Right cardiac atrium (tissue), 5 donors: ENCODE data around the gene KRTAP2-1. TPM values are rescaled to one million over a fixed set of nuclear protein-coding genes. Genes with fewer than 3 reads are reported as not detected.

Source experiments
- polyA plus RNA-seq: library from polyadenylated mRNA; stranded (reverse); fragments of 200-250 nt; gene quantifications from one replicate; pipeline ENCODE4 v1.2.3, GENCODE V29; 2013
- total RNA-seq, 4 donors: library from RNA; stranded (reverse); fragmentation: NEBNext Ultra II Directional; extraction: Animal tissue kit (Norgen Biotek cat#: 25700); gene quantifications; one replicate each; pipeline ENCODE4 v1.2.1, GENCODE V29; 2021
- donor health status: healthy with polysubstance abuse.
- donor health status: DM: no; HTN: yes; CAD: no.
- donor health status: DM: no; HTN: no; CAD: no.
- donor health status: DM: no; HTN: yes; CAD: no; lungs with severe emphysema.
- donor health status: DM: yes; HTN: yes; CAD: no.

Gene KRTAP2-1
- total and polyA plus RNA-seq, 5 donors: not detected

Other genes with a start within 250 kb of the KRTAP2-1 start
Only the 30 nearest of the 37 such genes appear.
- gene KRT12, start 180.1 kb downstream of the KRTAP2-1 start, total RNA-seq: not detected
- not detected for gene KRT12, start 180.1 kb downstream of the KRTAP2-1 start, polyA plus RNA-seq
- gene KRT20, start 162.1 kb downstream of the KRTAP2-1 start, total RNA-seq: not detected
- 0.14 TPM for gene KRT20, start 162.1 kb downstream of the KRTAP2-1 start, polyA plus RNA-seq
- gene KRT23, start 109.7 kb downstream of the KRTAP2-1 start, total RNA-seq: not detected
- not detected for gene KRT23, start 109.7 kb downstream of the KRTAP2-1 start, polyA plus RNA-seq
- gene KRT39, start 80.4 kb downstream of the KRTAP2-1 start, total RNA-seq: not detected
- not detected for gene KRT39, start 80.4 kb downstream of the KRTAP2-1 start, polyA plus RNA-seq
- not detected for gene KRT40, start 63.0 kb downstream of the KRTAP2-1 start, total RNA-seq
- not detected for gene KRT40, start 63.0 kb downstream of the KRTAP2-1 start, polyA plus RNA-seq
- gene KRTAP3-3, start 53.2 kb downstream of the KRTAP2-1 start, total RNA-seq: not detected
- gene KRTAP3-3, start 53.2 kb downstream of the KRTAP2-1 start, polyA plus RNA-seq: not detected
- gene KRTAP3-2, start 47.4 kb downstream of the KRTAP2-1 start, total RNA-seq: not detected
- not detected for gene KRTAP3-2, start 47.4 kb downstream of the KRTAP2-1 start, polyA plus RNA-seq
- not detected for gene KRTAP3-1, start 38.2 kb downstream of the KRTAP2-1 start, total RNA-seq
- not detected for gene KRTAP3-1, start 38.2 kb downstream of the KRTAP2-1 start, polyA plus RNA-seq
- not detected for gene KRTAP1-5, start 20.1 kb downstream of the KRTAP2-1 start, total RNA-seq
- not detected for gene KRTAP1-5, start 20.1 kb downstream of the KRTAP2-1 start, polyA plus RNA-seq
- gene KRTAP1-4, start 17.1 kb downstream of the KRTAP2-1 start, total RNA-seq: not detected
- gene KRTAP1-4, start 17.1 kb downstream of the KRTAP2-1 start, polyA plus RNA-seq: not detected
- gene KRTAP1-3, start 12.4 kb downstream of the KRTAP2-1 start, total RNA-seq: not detected
- gene KRTAP1-3, start 12.4 kb downstream of the KRTAP2-1 start, polyA plus RNA-seq: not detected
- not detected for gene KRTAP1-1, start 5.9 kb downstream of the KRTAP2-1 start, total RNA-seq
- not detected for gene KRTAP1-1, start 5.9 kb downstream of the KRTAP2-1 start, polyA plus RNA-seq
- not detected for gene KRTAP2-2, start 7.9 kb upstream of the KRTAP2-1 start, total RNA-seq
- gene KRTAP2-2, start 7.9 kb upstream of the KRTAP2-1 start, polyA plus RNA-seq: not detected
- gene KRTAP2-3, start 12.8 kb upstream of the KRTAP2-1 start, total RNA-seq: not detected
- gene KRTAP2-3, start 12.8 kb upstream of the KRTAP2-1 start, polyA plus RNA-seq: not detected
- not detected for gene KRTAP2-4, start 18.6 kb upstream of the KRTAP2-1 start, total RNA-seq
- gene KRTAP2-4, start 18.6 kb upstream of the KRTAP2-1 start, polyA plus RNA-seq: not detected
- gene KRTAP4-7, start 36.8 kb upstream of the KRTAP2-1 start, total RNA-seq: not detected
- gene KRTAP4-7, start 36.8 kb upstream of the KRTAP2-1 start, polyA plus RNA-seq: not detected
- gene KRTAP4-8, start 50.8 kb upstream of the KRTAP2-1 start, total RNA-seq: not detected
- not detected for gene KRTAP4-8, start 50.8 kb upstream of the KRTAP2-1 start, polyA plus RNA-seq
- gene KRTAP4-16, start 54.9 kb upstream of the KRTAP2-1 start, total RNA-seq: not detected
- not detected for gene KRTAP4-16, start 54.9 kb upstream of the KRTAP2-1 start, polyA plus RNA-seq
- not detected for gene KRTAP4-9, start 58.1 kb upstream of the KRTAP2-1 start, total RNA-seq
- gene KRTAP4-9, start 58.1 kb upstream of the KRTAP2-1 start, polyA plus RNA-seq: not detected
- not detected for gene KRTAP4-11, start 71.1 kb upstream of the KRTAP2-1 start, total RNA-seq
- gene KRTAP4-11, start 71.1 kb upstream of the KRTAP2-1 start, polyA plus RNA-seq: not detected
- gene KRTAP4-12, start 76.9 kb upstream of the KRTAP2-1 start, total RNA-seq: not detected
- gene KRTAP4-12, start 76.9 kb upstream of the KRTAP2-1 start, polyA plus RNA-seq: not detected
- gene KRTAP4-6, start 93.2 kb upstream of the KRTAP2-1 start, total RNA-seq: not detected
- gene KRTAP4-6, start 93.2 kb upstream of the KRTAP2-1 start, polyA plus RNA-seq: not detected
- not detected for gene KRTAP4-5, start 102.5 kb upstream of the KRTAP2-1 start, total RNA-seq
- not detected for gene KRTAP4-5, start 102.5 kb upstream of the KRTAP2-1 start, polyA plus RNA-seq
- not detected for gene KRTAP4-4, start 113.4 kb upstream of the KRTAP2-1 start, total RNA-seq
- not detected for gene KRTAP4-4, start 113.4 kb upstream of the KRTAP2-1 start, polyA plus RNA-seq
- not detected for gene KRTAP4-3, start 120.9 kb upstream of the KRTAP2-1 start, total RNA-seq
- not detected for gene KRTAP4-3, start 120.9 kb upstream of the KRTAP2-1 start, polyA plus RNA-seq
- not detected for gene KRTAP4-2, start 130.9 kb upstream of the KRTAP2-1 start, total RNA-seq
- not detected for gene KRTAP4-2, start 130.9 kb upstream of the KRTAP2-1 start, polyA plus RNA-seq
- gene KRTAP4-1, start 137.6 kb upstream of the KRTAP2-1 start, total RNA-seq: not detected
- gene KRTAP4-1, start 137.6 kb upstream of the KRTAP2-1 start, polyA plus RNA-seq: not detected
- gene KRTAP9-1, start 142.6 kb upstream of the KRTAP2-1 start, total RNA-seq: not detected
- gene KRTAP9-1, start 142.6 kb upstream of the KRTAP2-1 start, polyA plus RNA-seq: not detected
- not detected for gene KRTAP9-2, start 179.3 kb upstream of the KRTAP2-1 start, total RNA-seq
- not detected for gene KRTAP9-2, start 179.3 kb upstream of the KRTAP2-1 start, polyA plus RNA-seq
- gene KRTAP9-3, start 185.1 kb upstream of the KRTAP2-1 start, total RNA-seq: not detected
- not detected for gene KRTAP9-3, start 185.1 kb upstream of the KRTAP2-1 start, polyA plus RNA-seq